ENCODE data around the gene SCD5. TPM values are rescaled to one million over a fixed set of nuclear protein-coding genes. Genes with fewer than 3 reads are reported as not detected.

Gene SCD5
- total RNA-seq, 1 donor from 2014 or later: 36.6 TPM

DNA sequence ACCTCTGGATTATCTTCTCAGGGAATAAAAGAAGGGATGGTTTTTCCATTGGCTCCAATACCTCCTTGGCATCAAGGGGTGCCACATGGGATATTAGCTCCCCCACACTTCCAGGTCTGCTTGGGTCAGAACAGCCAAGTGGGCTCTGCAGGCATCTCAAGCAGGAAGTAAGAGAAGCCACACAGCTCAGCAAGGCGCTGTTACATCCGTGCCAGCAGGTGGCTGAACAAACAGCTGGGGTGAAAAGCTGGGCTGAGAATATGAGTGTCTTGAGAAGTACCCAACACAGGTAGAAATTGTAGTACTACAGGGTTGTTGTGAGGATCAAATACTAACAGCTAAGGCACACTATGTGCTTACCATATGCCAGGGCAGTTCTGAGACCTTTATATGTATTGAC is 160.1 kb downstream of the SCD5 start:
- H3K36me3 Mint-ChIP-seq: peaks cover 14% of the 10 kb centered on the region
- no peaks in the 10 kb centered on the region for H3K27me3 Mint-ChIP-seq
- DNase-seq (ENCODE audit: extremely low spot score, unreplicated experiment): no peak
- peaks cover 4% of the 10 kb centered on the region for H3K4me1 Mint-ChIP-seq (ENCODE audit: unreplicated experiment)
- peaks cover 3% of the 10 kb centered on the region for H3K9me3 Mint-ChIP-seq
- H3K27ac Mint-ChIP-seq: no peak overlapping the region
- TF ChIP-seq, protein P1, sequence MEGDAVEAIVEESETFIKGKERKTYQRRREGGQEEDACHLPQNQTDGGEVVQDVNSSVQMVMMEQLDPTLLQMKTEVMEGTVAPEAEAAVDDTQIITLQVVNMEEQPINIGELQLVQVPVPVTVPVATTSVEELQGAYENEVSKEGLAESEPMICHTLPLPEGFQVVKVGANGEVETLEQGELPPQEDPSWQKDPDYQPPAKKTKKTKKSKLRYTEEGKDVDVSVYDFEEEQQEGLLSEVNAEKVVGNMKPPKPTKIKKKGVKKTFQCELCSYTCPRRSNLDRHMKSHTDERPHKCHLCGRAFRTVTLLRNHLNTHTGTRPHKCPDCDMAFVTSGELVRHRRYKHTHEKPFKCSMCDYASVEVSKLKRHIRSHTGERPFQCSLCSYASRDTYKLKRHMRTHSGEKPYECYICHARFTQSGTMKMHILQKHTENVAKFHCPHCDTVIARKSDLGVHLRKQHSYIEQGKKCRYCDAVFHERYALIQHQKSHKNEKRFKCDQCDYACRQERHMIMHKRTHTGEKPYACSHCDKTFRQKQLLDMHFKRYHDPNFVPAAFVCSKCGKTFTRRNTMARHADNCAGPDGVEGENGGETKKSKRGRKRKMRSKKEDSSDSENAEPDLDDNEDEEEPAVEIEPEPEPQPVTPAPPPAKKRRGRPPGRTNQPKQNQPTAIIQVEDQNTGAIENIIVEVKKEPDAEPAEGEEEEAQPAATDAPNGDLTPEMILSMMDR (conservative IDR thresholded peaks at IDR 0.05): no peak
- no peak overlapping the region for H3K4me3 Mint-ChIP-seq

DNA sequence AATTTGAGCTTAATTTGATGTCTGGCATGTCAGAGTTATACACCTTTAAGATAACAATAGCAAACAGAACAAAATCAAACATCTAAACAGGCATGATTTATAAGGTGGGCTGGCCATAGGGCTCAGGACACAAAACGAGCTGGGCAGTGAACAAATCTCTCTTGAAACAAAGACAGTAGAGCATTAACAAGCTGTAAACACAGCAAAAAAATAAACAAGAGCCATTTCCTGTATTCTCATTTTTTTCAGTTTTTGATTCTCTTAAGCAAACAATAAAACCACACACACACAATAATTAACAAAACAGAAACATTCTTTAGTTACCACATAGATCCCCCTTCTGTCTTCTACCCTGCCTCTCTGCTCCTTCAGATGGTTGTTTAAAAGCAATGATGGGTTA is 168.5 kb downstream of the SCD5 start:
- H3K4me1 Mint-ChIP-seq (ENCODE audit: unreplicated experiment): peaks cover 11% of the 10 kb centered on the region
- no peak overlapping the region for H3K27ac Mint-ChIP-seq

DNA sequence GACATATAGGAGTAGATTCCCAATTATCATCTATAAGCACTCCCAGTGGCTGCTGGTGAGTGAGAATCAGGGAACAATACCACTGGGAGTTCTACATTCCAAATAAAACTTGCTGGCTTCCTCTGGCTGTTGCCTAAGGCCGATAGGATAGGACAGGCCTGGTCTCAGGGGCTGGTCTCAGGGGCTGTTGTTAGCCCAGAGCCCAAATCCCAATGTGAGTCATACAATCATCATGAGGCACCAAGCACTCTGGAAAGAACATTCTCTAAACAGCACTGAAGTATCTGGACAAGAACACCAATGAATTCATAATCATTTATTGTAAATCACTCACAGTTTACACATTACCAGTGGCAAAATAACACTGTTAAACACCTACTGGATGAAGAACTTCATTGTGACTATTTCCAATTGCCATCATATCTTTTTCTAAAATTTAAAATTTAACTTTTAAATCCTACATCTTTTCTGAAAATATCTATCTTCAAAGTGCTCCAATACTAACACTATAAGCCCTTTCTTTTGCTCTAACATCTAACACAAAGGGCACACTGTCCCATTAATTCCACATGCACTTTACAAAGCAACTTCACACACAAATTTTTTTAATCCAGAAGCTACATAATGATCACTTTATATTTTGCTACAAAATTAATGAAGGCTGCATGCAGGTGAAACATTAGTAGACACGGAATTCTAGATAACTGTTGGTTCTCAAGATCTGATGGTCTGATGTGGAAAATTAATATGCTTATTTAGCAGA is 169.2 kb downstream of the SCD5 start:
- TF ChIP-seq, protein P1 (conservative IDR thresholded peaks at IDR 0.05): no peak
- peaks cover 7% of the 10 kb centered on the region for H3K36me3 Mint-ChIP-seq
- DNase-seq (ENCODE audit: extremely low spot score, unreplicated experiment): no peak
- H3K27me3 Mint-ChIP-seq: peaks cover 3% of the 10 kb centered on the region
- no peak overlapping the region for H3K27ac Mint-ChIP-seq
- H3K4me1 Mint-ChIP-seq (ENCODE audit: unreplicated experiment): peaks cover 11% of the 10 kb centered on the region
- no peak overlapping the region for H3K4me3 Mint-ChIP-seq
- H3K9me3 Mint-ChIP-seq: peaks cover 5% of the 10 kb centered on the region

More for the DNA sequence above, 168.5 kb downstream of the SCD5 start:
- no peak for DNase-seq (ENCODE audit: extremely low spot score, unreplicated experiment)
- TF ChIP-seq, protein P1 (conservative IDR thresholded peaks at IDR 0.05): no peak
- no peak overlapping the region for H3K4me3 Mint-ChIP-seq
- peaks cover 12% of the 10 kb centered on the region for H3K36me3 Mint-ChIP-seq
- peaks cover 8% of the 10 kb centered on the region for H3K9me3 Mint-ChIP-seq
- peaks cover 3% of the 10 kb centered on the region for H3K27me3 Mint-ChIP-seq

DNA sequence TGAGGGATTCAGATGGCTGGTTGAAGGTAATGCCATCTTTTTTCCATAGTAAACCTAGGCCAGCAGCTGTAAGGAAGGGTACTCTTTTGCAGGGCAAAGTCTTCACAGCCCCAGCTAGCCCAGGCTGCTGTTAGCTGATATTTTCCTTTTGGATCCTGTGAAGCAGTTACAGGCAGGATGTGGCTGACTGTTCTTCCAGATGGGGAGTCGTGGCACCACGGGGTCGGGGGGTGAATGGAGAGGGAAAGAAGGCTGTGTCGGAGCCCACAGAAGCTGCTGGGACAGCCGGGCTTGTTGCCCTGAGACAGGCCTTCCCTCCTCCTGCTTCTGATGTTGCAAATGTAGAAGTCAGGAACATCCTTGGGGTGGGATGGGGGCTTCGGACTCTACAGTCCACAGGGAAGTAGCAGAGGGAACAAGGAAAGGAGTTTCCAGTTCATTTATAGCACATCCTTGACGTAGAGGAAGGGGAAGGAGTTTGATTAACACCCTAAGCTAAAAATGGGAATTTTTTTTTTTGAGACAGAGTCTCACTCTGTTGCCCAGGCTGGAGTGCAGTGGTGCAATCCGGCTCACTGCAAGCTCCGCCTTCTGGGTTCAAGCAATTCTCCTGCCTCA is 172.2 kb downstream of the SCD5 start:
- TF ChIP-seq, protein P1 (conservative IDR thresholded peaks at IDR 0.05): no peak
- Mint-ChIP-seq H3K27me3 (peaks cover 4% of the 10 kb centered on the region), H3K27ac (no peak overlapping the region), H3K4me3 (no peak overlapping the region), H3K9me3 (no peaks in the 10 kb centered on the region), H3K4me1 (ENCODE audit: unreplicated experiment) (peaks cover 17% of the 10 kb centered on the region), H3K36me3 (peaks cover 4% of the 10 kb centered on the region)
- DNase-seq (ENCODE audit: extremely low spot score, unreplicated experiment): no peak

DNA sequence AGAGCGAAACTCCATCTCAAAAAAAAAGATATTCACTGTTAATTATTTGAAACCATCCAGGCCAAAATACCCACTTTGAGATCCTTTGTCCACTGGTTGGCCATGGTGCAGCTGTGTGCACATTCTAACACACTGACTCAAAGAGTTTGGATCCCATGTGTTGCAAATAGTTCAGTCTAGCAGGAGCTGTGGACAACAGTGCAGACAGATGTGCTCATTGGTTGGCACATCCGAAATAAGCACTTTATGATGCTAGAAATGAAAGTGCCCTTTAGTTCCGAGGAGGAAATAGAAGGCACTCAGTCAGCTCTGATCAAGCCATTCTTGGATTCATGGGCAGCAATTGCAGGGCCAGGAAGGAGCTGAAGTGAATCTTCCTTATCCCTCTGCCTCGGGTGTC is 173.8 kb downstream of the SCD5 start:
- H3K36me3 Mint-ChIP-seq: peaks cover 4% of the 10 kb centered on the region
- no peaks in the 10 kb centered on the region for H3K9me3 Mint-ChIP-seq
- TF ChIP-seq, protein P1 (conservative IDR thresholded peaks at IDR 0.05): no peak
- no peak for DNase-seq (ENCODE audit: extremely low spot score, unreplicated experiment)
- no peak overlapping the region for H3K27ac Mint-ChIP-seq
- H3K4me1 Mint-ChIP-seq (ENCODE audit: unreplicated experiment): peaks cover 20% of the 10 kb centered on the region
- H3K27me3 Mint-ChIP-seq: peaks cover 12% of the 10 kb centered on the region
- H3K4me3 Mint-ChIP-seq: no peak overlapping the region

Data from type B pancreatic cell (in vitro differentiated cells).